ENCODE measurements around the gene P3H3. TPM values are rescaled to one million over a fixed set of nuclear protein-coding genes. Genes with fewer than 3 reads are reported as not detected.

Gene P3H3, protein sequence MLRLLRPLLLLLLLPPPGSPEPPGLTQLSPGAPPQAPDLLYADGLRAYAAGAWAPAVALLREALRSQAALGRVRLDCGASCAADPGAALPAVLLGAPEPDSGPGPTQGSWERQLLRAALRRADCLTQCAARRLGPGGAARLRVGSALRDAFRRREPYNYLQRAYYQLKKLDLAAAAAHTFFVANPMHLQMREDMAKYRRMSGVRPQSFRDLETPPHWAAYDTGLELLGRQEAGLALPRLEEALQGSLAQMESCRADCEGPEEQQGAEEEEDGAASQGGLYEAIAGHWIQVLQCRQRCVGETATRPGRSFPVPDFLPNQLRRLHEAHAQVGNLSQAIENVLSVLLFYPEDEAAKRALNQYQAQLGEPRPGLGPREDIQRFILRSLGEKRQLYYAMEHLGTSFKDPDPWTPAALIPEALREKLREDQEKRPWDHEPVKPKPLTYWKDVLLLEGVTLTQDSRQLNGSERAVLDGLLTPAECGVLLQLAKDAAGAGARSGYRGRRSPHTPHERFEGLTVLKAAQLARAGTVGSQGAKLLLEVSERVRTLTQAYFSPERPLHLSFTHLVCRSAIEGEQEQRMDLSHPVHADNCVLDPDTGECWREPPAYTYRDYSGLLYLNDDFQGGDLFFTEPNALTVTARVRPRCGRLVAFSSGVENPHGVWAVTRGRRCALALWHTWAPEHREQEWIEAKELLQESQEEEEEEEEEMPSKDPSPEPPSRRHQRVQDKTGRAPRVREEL
- total RNA-seq: 43.7 and 58.1 TPM in 2 replicates

DNA sequence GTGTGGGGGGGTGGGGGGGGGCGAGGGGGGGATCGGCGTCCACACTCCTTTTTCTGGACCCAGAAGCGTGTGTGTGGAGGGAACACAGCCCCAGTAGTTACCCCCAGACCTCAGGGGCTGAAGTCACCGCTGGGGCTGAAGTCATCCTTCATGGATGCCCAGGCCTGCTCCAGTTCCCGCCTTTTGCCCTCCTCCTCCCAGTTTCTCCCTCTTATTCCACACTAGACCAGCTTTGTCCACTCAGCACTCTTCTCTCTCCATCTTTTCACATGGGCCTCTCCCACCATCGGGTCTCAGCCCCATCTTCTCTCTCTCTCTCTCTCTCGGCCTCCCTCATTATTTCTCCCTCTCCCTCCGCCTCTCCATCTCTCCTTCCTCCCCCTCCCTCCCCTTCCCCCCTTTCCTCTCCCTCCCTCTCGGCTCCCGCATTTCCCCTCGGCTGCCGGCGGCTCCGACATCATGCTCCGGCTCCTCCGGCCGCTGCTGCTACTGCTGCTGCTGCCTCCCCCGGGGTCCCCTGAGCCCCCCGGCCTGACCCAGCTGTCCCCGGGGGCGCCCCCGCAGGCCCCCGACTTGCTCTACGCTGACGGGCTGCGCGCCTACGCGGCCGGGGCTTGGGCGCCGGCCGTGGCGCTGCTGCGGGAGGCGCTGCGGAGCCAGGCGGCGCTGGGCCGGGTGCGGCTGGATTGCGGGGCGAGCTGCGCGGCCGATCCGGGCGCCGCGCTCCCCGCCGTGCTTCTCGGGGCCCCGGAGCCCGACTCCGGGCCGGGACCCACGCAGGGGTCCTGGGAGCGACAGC is at the start of gene P3H3:
TSS of gene P3H3 (plus strand) at position 426 of the 799 bp plus-strand sequence. CDS start at position 460, 34 bp downstream.

GRCh38 chr12:6788972-6789924 is 39.0 kb upstream of the P3H3 start, which contains the start of gene CD4:
Gene CD4, plus strand, starts transcription at chr12:6789528. Its CDS starts 10,611 bp downstream, at chr12:6800139.

GRCh38 chr12:6821591-6822425 is 6.4 kb upstream of the P3H3 start, which contains the start of gene GPR162:
Gene GPR162, plus strand, starts transcription at chr12:6821821. Its CDS starts 2,078 bp downstream, at chr12:6823899.

DNA sequence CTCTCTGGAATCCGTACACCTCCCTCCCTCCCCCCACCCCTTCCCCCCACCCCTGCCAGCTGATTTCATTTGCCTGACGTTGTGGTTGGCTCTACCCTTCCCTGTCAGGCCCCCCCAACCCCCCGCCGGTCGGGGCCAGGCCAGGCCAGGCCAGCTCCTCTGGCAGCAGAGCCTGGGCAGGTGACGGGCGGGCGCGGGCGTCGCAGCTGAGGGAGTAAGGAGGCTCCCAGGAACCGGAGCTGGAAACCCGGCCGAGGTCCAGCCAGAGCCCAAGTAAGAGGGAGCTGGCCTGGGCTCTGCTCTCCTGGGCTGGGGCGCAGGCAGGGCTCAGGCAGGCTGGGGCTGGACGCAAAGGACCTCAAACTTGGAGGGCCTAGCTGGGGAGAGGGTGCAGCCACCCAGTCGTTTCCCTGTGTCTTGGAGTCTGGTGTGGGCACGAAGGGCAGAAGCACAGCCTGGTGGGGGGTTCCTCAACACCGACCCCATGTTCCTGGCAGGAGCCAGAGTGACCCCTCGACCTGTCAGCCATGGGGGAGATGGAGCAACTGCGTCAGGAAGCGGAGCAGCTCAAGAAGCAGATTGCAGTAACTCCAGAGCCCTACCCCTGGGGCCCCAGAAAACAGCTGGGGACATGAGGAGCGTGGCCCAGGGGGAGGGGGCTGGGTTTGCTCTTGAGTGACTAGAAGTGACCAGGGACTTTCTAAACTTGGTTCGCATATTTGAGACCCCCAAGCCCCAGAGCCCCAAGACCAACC is 12.7 kb downstream of the P3H3 start, which contains the start of gene GNB3:
TSS of gene GNB3 (plus strand) at position 165 of the 755 bp plus-strand sequence. CDS start at position 528, 363 bp downstream.

GRCh38 chr12:6851153-6851920 is 23.1 kb downstream of the P3H3 start, which contains the start of gene CDCA3:
Gene CDCA3, minus strand, starts transcription at chr12:6851286. Its CDS starts 334 bp downstream, at chr12:6850952.

GRCh38 chr12:6851921-6852650 is 23.9 kb downstream of the P3H3 start, which contains the start of gene USP5:
Gene USP5, plus strand, starts transcription at chr12:6852150. Its CDS starts 30 bp downstream, at chr12:6852180.

DNA sequence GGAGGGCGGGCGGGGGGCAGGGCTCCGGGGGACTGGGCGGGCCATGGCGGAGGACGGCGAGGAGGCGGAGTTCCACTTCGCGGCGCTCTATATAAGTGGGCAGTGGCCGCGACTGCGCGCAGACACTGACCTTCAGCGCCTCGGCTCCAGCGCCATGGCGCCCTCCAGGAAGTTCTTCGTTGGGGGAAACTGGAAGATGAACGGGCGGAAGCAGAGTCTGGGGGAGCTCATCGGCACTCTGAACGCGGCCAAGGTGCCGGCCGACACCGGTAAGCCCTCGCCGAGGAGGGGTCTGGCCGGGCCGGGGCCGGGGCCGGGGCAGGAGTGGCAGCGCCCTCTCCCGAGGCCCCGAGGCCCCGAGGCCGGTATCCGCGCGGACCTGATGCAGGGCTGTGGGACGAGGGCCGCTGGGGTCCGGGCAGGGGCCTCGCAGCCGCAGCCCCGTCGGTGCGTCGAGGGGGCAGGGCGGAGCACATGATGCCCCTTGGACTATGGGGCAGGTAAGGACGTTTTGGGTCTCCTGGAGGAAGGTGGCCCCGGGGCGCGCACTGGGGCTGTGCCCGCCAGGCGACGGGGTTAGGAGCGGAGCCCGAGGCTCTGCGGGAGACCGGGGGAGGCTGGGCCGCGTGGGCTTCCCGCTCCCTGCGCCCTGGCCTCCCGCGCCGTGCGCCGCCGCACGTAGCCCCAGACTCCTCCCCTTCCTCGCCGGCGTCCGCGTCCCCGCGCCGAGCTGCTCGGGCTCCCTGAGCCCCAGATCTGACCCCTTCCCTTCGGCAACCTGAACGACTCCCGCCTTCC is 39.4 kb downstream of the P3H3 start, which contains the start of gene TPI1:
TSS of gene TPI1 (plus strand) at position 119 of the 798 bp plus-strand sequence. CDS start at position 155, 36 bp downstream.

DNA sequence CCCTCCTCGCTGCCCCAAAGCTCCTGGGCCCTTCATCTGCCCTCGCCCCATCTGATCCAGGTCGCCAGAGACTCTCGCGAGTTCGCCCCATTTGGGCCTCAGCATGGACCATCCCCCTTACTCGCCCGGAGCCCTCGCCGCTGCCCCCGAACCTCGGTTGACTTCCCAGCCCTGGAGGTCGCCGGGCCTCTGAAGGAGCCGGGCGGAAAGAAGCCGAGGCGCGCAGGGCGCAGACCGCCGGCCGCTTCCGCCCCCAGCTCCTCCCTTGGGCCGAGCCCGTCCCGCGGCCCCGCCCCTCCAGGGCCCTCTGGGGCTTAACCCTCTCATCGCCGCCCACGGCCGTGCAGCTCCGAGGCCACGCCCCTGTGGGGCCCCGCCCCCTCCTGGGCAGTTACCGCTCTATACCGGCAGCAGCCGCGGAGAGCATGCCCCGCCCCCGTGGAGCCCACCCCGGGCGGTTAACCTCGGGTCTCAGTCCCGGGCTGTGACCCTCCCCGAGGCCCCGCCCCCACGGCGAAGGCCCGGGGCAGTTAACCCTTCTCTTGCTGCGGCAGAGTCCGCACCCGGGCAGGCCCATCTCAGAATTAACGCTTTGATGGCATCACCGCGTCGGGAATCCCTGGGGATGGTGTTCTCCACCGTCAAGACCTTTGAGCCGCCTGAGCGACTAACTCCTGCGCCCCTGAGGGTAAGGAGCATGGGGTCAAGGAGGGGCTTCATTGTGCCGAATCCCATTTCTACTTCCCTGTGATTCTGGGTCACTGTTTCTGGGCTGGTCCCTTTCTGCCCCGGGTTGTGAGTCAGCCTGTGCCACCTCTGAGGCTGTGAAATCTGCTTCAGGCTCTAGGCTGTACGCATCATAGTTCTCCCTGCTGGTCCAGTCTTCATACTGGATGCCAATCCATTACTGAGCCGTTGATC is 45.1 kb downstream of the P3H3 start, which contains the start of gene SPSB2:
TSS of gene SPSB2 (minus strand) at position 210 of the 921 bp plus-strand sequence. CDS start 402 bp downstream, outside the sequence.

Other genes with a start within 250 kb of the P3H3 start
- gene CHD4, start 221.0 kb upstream of the P3H3 start, total RNA-seq: 225 and 228 TPM in 2 replicates
- 0.10 TPM in 1 of 2 replicates, not detected in the other for gene LPAR5, start 192.4 kb upstream of the P3H3 start, total RNA-seq
- 0.57 and 1.6 TPM in 2 replicates for gene ACRBP, start 181.0 kb upstream of the P3H3 start, total RNA-seq
- 37.7 and 40.8 TPM in 2 replicates for gene ING4, start 165.3 kb upstream of the P3H3 start, total RNA-seq
- 30.2 and 31.4 TPM in 2 replicates for gene ZNF384, start 139.0 kb upstream of the P3H3 start, total RNA-seq
- not detected in 2 replicates for gene PIANP, start 127.6 kb upstream of the P3H3 start, total RNA-seq
- 42.5 and 45.7 TPM in 2 replicates for gene COPS7A, start 104.4 kb upstream of the P3H3 start, total RNA-seq
- gene MLF2, start 75.3 kb upstream of the P3H3 start, total RNA-seq: 141 and 153 TPM in 2 replicates
- gene PTMS, start 62.0 kb upstream of the P3H3 start, total RNA-seq: 126 and 169 TPM in 2 replicates
- gene LAG3, start 55.9 kb upstream of the P3H3 start, total RNA-seq: 0.10 and 0.33 TPM in 2 replicates
- not detected in 2 replicates for gene CD4, start 38.9 kb upstream of the P3H3 start, total RNA-seq
- 3.4 and 6.5 TPM in 2 replicates for gene GPR162, start 6.6 kb upstream of the P3H3 start, total RNA-seq
- 2.6 and 2.9 TPM in 2 replicates for gene GNB3, start 12.5 kb downstream of the P3H3 start, total RNA-seq
- 8.2 and 21.6 TPM in 2 replicates for gene CDCA3, start 22.9 kb downstream of the P3H3 start, total RNA-seq
- gene USP5, start 23.7 kb downstream of the P3H3 start, total RNA-seq: 93.1 and 105 TPM in 2 replicates
- gene TPI1, start 39.1 kb downstream of the P3H3 start, total RNA-seq: 757 and 836 TPM in 2 replicates
- 3.3 and 4.3 TPM in 2 replicates for gene SPSB2, start 44.9 kb downstream of the P3H3 start, total RNA-seq
- 2.5 and 2.9 TPM in 2 replicates for gene LRRC23, start 76.4 kb downstream of the P3H3 start, total RNA-seq
- 3.1 and 5.6 TPM in 2 replicates for gene ENO2, start 86.2 kb downstream of the P3H3 start, total RNA-seq
- gene ATN1, start 99.6 kb downstream of the P3H3 start, total RNA-seq: 14.9 and 17.3 TPM in 2 replicates
- not detected in 2 replicates for gene RNU7-1, start 115.4 kb downstream of the P3H3 start, total RNA-seq
- gene C12orf57, start 115.6 kb downstream of the P3H3 start, total RNA-seq: 62.0 and 91.1 TPM in 2 replicates
- gene PTPN6, start 122.9 kb downstream of the P3H3 start, total RNA-seq: 1.2 and 2.0 TPM in 2 replicates
- 257 and 283 TPM in 2 replicates for gene PHB2, start 142.3 kb downstream of the P3H3 start, total RNA-seq
- gene EMG1, start 142.5 kb downstream of the P3H3 start, total RNA-seq: 31.0 and 36.5 TPM in 2 replicates
- 7.8 and 13.4 TPM in 2 replicates for gene LPCAT3, start 190.1 kb downstream of the P3H3 start, total RNA-seq
- gene C1S, start 232.3 kb downstream of the P3H3 start, total RNA-seq: 0.48 and 0.98 TPM in 2 replicates

Measured in vein endothelial cell (primary cell).